ENCODE results near the gene PRCC. TPM values are rescaled to one million over a fixed set of nuclear protein-coding genes. Genes with fewer than 3 reads are reported as not detected.
A peak's percentile ranks its signal among the peaks of the same experiment; 100 is the strongest.

The PRCC gene
- total and polyA plus RNA-seq, 2 of the 13 experiments (the other 11 are each of a cell fraction or from before 2014, with no cell fraction given) = 24.2 to 40.5 TPM

DNA sequence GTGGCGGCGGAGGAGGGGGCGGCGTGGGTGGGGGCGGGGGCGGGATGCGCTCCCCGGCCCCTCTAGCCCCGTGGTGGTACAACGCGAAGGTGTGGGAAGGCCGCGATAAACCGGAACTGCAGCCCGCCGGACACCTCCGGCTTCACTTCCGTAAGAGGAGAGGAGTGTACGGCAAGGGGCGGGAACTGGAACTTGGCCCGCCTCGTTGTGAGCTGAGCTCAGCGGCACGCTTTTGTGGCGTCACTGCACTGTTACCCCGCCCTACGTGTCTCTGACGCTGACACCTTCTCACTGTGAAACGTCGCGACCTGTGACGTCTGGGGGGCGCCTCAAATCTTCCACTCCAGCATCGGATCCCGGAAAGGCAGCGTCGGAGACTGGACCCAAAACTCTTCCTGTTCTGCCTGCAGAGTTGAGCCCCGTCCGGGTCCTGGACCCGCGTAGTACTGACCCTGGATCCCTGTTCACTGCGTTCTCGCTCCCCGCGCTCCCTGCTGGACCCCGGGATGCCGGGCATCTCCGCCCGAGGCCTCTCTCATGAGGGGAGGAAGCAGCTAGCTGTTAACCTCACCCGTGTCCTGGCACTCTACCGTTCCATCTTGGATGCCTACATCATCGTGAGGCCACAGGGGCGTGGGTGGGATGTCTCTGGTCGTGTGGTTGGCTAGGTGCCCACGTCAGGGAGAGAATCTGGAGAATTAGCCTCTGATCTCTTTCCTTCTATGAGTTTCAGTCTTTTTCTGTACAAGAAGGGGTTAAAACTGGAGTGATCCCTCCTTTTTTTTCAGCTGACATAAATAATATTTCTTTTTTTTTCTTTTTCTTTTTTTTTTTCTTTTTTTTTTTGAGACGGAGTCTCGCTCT lies 38.5 kb upstream of the PRCC start, which contains the start of gene ISG20L2 (continued):
- TF ChIP-seq, protein P1, sequence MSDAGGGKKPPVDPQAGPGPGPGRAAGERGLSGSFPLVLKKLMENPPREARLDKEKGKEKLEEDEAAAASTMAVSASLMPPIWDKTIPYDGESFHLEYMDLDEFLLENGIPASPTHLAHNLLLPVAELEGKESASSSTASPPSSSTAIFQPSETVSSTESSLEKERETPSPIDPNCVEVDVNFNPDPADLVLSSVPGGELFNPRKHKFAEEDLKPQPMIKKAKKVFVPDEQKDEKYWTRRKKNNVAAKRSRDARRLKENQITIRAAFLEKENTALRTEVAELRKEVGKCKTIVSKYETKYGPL (CRISPR knock-in tag; IDR thresholded peaks at IDR 0.05) = no peak
- TF ChIP-seq ZSCAN31 (CRISPR knock-in tag; IDR thresholded peaks at IDR 0.05; ENCODE audit: low read depth) (no peak), MLLT10 (CRISPR knock-in tag; IDR thresholded peaks at IDR 0.05) (no peak), ERF (CRISPR knock-in tag; IDR thresholded peaks at IDR 0.05) (no peak), ZNF644 (CRISPR knock-in tag; IDR thresholded peaks at IDR 0.05; ENCODE audit: low read depth) (no peak), ZNF292 (CRISPR knock-in tag; IDR thresholded peaks at IDR 0.05; ENCODE audit: borderline replicate concordance, low read depth) (peak; percentile 36; the same call in 1 of the 2 replicates), PAX8 (CRISPR knock-in tag; IDR thresholded peaks at IDR 0.05; ENCODE audit: borderline replicate concordance) (no peak), HMG20A (CRISPR knock-in tag; IDR thresholded peaks at IDR 0.05; ENCODE audit: borderline replicate concordance) (no peak), ZNF75D (CRISPR knock-in tag; IDR thresholded peaks at IDR 0.05; ENCODE audit: borderline replicate concordance) (no peak), ZNF562 (CRISPR knock-in tag; IDR thresholded peaks at IDR 0.05; ENCODE audit: borderline replicate concordance) (no peak), PCBP1 (IDR thresholded peaks at IDR 0.05; ENCODE audit: borderline replicate concordance, low read depth, low read length) (no peak; the same call in 1 of the 2 replicates), ZNF337 (CRISPR knock-in tag; IDR thresholded peaks at IDR 0.05; ENCODE audit: borderline replicate concordance, low read depth) (no peak), YEATS4 (CRISPR knock-in tag; IDR thresholded peaks at IDR 0.05; ENCODE audit: borderline replicate concordance) (peak; percentile 36; the same call in 1 of the 2 replicates), TGIF2 (CRISPR knock-in tag; IDR thresholded peaks at IDR 0.05) (no peak), ZNF30 (CRISPR knock-in tag; IDR thresholded peaks at IDR 0.05) (no peak), ZNF775 (CRISPR knock-in tag; IDR thresholded peaks at IDR 0.05; ENCODE audit: borderline replicate concordance) (no peak), HES4 (CRISPR knock-in tag; IDR thresholded peaks at IDR 0.05; ENCODE audit: borderline replicate concordance) (no peak; the same call in 1 of the 2 replicates), ZFP1 (CRISPR knock-in tag; IDR thresholded peaks at IDR 0.05) (no peak), ZNF10 (CRISPR knock-in tag; IDR thresholded peaks at IDR 0.05; ENCODE audit: borderline replicate concordance, low read depth) (no peak), ARNT (IDR thresholded peaks at IDR 0.05) (no peak)
- TF ChIP-seq, protein P2, sequence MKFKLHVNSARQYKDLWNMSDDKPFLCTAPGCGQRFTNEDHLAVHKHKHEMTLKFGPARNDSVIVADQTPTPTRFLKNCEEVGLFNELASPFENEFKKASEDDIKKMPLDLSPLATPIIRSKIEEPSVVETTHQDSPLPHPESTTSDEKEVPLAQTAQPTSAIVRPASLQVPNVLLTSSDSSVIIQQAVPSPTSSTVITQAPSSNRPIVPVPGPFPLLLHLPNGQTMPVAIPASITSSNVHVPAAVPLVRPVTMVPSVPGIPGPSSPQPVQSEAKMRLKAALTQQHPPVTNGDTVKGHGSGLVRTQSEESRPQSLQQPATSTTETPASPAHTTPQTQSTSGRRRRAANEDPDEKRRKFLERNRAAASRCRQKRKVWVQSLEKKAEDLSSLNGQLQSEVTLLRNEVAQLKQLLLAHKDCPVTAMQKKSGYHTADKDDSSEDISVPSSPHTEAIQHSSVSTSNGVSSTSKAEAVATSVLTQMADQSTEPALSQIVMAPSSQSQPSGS (CRISPR knock-in tag; IDR thresholded peaks at IDR 0.05) = 0 out of 2 replicates have a peak, but pooled peaks have one; percentile 45
- TF ChIP-seq, protein P3, sequence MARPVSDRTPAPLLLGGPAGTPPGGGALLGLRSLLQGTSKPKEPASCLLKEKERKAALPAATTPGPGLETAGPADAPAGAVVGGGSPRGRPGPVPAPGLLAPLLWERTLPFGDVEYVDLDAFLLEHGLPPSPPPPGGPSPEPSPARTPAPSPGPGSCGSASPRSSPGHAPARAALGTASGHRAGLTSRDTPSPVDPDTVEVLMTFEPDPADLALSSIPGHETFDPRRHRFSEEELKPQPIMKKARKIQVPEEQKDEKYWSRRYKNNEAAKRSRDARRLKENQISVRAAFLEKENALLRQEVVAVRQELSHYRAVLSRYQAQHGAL (CRISPR knock-in tag; IDR thresholded peaks at IDR 0.05; ENCODE audit: not compliant biosample characterization) = no peak
- TF ChIP-seq, protein P4, sequence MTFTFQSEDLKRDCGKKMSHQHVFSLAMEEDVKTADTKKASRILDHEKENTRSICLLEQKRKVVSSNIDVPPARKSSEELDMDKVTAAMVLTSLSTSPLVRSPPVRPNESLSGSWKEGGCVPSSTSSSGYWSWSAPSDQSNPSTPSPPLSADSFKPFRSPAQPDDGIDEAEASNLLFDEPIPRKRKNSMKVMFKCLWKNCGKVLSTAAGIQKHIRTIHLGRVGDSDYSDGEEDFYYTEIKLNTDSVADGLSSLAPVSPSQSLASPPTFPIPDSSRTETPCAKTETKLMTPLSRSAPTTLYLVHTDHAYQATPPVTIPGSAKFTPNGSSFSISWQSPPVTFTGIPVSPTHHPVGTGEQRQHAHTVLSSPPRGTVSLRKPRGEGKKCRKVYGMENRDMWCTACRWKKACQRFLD (CRISPR knock-in tag; IDR thresholded peaks at IDR 0.05; ENCODE audit: borderline replicate concordance) = no peak
- TF ChIP-seq, protein P5, sequence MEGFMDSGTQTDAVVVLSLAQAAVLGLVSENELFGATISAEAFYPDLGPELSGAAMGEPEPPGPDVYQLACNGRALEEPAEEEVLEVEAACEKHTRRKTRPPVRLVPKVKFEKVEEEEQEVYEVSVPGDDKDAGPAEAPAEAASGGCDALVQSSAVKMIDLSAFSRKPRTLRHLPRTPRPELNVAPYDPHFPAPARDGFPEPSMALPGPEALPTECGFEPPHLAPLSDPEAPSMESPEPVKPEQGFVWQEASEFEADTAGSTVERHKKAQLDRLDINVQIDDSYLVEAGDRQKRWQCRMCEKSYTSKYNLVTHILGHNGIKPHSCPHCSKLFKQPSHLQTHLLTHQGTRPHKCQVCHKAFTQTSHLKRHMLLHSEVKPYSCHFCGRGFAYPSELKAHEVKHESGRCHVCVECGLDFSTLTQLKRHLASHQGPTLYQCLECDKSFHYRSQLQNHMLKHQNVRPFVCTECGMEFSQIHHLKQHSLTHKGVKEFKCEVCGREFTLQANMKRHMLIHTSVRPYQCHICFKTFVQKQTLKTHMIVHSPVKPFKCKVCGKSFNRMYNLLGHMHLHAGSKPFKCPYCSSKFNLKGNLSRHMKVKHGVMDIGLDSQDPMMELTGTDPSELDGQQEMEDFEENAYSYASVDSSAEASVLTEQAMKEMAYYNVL (CRISPR knock-in tag; IDR thresholded peaks at IDR 0.05; ENCODE audit: borderline replicate concordance) = no peak
